GM18505 (cell line): ENCODE results near the gene DHRS7B.

ENCODE experiments used
- ATAC-seq: cut with Tn5 transposase; IDR thresholded peaks from one replicate; pipeline ENCODE4 v1.9.1; 2021; ENCODE audit not compliant: unreplicated experiment
- POLR2A ChIP-seq: IDR thresholded peaks from 4 replicates; pipeline ENCODE4 v1.6.1; 2011; ENCODE audit warnings: borderline replicate concordance; ENCODE audit not compliant: insufficient read depth, insufficient read length; ENCODE audit errors: extremely low read depth

The DHRS7B gene

GRCh38 chr17:21208352-21208751 is 81.6 kb downstream of the DHRS7B start:
- TF ChIP-seq POLR2A = no peak
- ATAC-seq = no peak

DNA sequence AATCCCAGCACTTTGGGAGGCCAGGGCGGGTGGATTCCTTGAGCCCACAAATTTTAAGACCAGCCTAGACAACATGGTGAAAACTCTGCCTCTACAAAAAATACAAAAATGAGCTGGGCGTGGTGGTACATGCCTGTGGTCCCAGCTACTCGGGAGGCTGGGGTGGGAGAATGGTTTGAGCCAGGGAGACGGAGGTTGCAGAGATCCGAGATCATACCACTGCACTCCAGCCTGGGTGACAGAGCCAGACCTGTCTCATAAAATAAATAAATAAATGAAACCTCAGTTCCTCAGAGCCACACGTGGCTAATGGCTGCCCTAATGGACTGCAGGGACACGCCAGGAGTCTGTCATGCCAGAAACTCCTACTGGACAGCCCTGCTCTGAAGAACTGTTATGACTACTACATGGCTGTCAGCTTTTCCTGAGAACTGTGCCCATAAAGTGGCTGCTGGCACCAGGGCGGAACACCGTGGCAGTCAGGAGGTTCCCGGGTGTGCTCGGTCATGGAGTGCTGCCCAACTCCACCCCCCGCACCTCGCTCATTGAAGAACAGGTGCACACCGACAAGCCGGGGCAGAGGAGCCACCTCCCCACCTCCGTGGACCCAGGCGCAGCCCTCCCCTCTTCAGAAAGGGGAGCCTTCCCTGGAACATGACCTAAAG is 82.9 kb downstream of the DHRS7B start:
- TF ChIP-seq POLR2A = no peak
- no peak for ATAC-seq

GRCh38 chr17:21210411-21211076 is 83.8 kb downstream of the DHRS7B start:
- ATAC-seq = no peak
- no peak for TF ChIP-seq POLR2A

DNA sequence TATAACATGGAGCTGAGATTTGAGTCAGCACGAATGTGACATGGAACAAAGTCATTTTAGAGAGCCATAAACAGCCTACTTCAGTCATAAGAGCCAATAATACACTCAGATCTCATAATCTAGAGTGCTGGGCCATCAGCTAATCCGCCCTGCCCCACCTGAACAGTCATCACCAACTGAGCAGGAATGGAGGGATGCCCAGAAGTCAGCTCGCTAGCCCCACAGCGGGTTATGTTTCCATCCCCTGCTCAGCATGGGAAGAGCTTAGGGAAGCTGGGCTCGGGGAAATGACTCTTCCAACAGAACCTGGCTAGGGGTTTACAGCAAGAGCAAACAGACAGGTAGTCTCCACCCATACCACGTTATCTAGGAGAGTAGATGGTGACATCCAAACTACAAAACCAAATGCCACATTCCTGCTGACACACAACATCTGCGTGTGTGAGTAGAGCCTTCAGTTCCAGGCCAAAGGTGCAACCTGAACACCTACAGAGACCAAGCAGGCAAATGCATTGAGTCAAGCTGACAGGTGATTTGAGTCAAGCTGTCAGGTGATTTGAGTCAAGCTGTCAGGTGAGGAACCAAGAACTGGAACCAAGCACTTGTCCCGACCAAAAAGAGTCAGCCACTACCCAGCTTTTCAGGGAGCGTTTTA is 85.2 kb downstream of the DHRS7B start:
- TF ChIP-seq POLR2A = no peak
- ATAC-seq = no peak

DNA sequence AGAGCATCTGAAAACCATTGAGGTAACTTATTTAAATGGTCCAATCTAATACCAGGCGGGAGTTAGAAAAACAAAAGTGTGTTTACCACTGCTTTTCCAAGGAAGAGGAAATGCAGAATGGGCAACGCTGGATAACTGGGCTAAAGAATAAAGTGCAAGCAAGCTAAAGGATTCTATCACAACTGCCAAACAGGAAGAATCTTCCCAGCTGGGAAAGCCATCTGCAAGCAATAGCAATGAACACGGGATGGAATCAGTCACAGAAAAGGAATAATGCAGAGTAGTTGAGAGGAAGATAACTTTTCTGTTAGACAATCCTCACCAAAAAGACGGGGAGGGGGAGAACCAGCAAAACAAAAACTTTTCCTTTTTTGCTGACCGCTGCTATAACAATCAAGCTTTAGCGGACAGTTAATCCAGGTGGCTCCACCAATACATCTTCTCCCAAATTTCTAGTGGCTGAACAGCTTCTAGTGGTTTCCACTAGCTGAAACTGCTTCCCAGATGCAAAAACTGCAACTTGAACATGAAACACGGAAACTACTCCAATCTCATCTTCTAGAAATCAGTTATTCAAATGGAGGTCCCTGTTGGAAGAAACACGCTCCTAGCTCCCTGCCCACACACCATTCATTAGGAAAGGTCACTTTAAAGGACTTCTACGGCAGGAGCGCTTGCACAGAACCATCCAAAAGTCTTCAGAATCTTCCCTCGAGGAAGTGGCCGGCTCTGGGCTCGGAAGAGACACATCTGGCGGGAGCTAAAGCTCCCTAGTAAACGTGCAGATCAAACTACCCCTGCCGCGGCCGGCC is 86.3 kb downstream of the DHRS7B start:
- TF ChIP-seq POLR2A = no peak

DNA sequence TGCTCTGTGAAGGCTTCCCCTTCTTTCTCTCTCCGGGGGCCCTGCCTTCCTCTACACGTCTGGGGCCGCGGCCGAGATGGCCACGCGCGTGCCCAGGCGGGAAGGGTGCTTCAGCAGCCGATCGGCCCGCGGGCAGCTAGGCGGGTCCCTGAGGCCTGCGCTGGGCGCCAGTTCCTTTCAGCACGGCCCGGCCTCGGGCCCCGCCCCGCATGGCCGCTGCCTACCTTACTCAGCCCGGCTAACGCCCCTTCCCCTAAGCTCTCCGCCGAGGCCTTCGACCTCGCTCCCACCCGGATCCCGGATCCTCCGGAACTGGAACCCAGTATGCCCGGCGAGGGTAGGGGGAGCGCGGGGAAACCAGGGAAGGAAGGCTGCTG is 86.9 kb downstream of the DHRS7B start:
- TF ChIP-seq POLR2A = no peak
- peak; percentile 20 for ATAC-seq

More for the DNA sequence above, 86.3 kb downstream of the DHRS7B start:
- no peak for ATAC-seq

GRCh38 chr17:21214015-21214776 is 87.4 kb downstream of the DHRS7B start, which contains the start of gene TMEM11:
Gene TMEM11 (minus strand): TSS chr17:21214161. CDS start chr17:21214152, 9 bp downstream.
- peak; percentile 90 for ATAC-seq
- TF ChIP-seq POLR2A = peak; percentile 81

DNA sequence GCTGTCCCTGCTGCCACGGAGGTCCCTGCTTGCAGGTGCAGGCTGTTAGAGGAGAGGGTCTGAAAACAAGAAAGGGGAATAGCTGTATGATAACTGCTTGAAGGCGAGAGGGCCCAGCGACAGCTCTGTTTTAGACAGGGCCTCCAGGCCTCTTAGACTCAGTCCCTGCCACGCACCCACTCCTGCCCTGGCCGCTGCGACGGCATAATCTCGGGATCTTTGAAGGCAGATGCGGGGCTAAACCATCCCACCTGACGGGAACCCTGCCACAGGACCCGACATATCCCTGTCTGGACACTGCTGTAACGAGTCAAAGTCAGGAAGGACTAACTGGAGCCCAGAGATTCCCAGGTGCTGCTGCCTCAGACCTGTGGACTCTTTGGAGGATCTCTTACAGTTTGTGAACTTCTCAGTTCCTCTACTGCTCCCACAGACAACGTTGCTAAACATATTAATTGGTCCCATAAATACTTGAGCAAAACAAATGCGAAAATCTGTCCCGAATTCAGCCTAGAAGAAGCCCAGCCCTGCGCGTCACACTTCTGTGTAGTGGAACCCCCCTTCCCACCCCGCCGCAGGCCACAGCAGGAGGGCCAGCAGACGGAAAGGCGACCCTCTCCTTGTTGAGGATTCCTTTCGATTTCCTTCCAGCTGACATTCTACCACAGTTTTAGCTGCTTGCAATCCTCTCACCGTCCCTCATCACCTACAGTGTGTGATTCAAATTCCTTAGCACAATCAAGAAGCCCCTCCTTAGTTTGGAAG is 88.2 kb downstream of the DHRS7B start:
- peak; percentile 8 for ATAC-seq
- no peak for TF ChIP-seq POLR2A

GRCh38 chr17:21215935-21216334 is 89.2 kb downstream of the DHRS7B start:
- ATAC-seq = no peak
- TF ChIP-seq POLR2A = no peak

DNA sequence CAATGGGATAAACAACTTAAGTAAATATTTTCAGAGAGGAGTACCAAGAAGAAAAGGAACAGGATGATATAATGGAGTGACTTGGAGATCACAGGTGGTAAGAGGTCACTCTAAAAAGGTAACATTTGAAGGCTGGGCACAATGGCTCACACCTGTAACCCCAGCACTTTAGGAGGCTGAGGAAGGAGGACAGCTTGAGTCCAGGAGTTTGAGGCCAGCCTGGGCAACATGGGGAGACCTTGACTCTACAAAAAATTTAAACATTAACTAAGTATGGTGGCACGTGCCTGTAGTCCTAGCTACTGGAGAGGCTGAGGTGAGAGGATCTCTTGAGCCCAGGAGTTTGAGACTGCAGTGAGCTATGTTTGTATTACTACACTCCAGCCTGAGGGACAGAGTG is 90.6 kb downstream of the DHRS7B start:
- no peak for TF ChIP-seq POLR2A
- ATAC-seq = no peak

DNA sequence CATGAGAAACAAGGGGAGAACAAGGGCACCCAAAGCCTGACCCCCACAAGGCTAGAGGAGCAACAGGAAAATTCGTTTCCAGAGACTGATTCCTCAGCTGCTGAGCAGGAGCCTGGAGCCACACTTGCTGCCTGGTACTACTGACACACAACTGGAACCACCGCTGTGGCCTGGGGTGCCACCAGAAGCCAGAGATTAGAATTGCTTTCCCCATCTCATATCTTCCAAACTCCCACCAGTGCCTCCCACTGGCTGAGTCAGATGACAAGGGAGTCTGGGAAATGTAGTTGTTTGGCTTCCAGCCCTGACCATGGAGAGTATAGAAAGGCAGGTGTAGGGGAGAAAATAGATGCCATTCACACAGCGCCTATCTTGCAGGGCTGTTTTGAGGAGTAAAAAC is 91.3 kb downstream of the DHRS7B start:
- no peak for ATAC-seq
- TF ChIP-seq POLR2A = no peak

GRCh38 chr17:21218831-21219380 is 92.1 kb downstream of the DHRS7B start:
- no peak for ATAC-seq
- TF ChIP-seq POLR2A = no peak
